H1 (cell line): ENCODE results near the gene ERI3. TPM values are rescaled to one million over a fixed set of nuclear protein-coding genes. Genes with fewer than 3 reads are reported as not detected.

ENCODE experiments used
- CTCF ChIA-PET: fragments of 300-600 bp; sonication (Branson Sonifier 250); formaldehyde crosslinking; loops from one replicate; lab custom pipeline; 2021; ENCODE audit not compliant: partially characterized antibody; lab: Charles Lee
- POLR2A ChIA-PET: fragments of 300-600 bp; sonication (Branson Sonifier 250); formaldehyde crosslinking; loops from one replicate; lab custom pipeline; 2021; ENCODE audit warnings: inconsistent platforms; ENCODE audit not compliant: partially characterized antibody; lab: Charles Lee
- DNase-seq, 2 experiments: peaks; one replicate each; pipeline versions ENCODE4 v3.0.0 to v3.0.0-alpha.2; 2010 to 2022; ENCODE audit warnings: low spot score in 2 of 2, low read depth in 1 of 2, mixed read lengths in 1 of 2
- FAIRE-seq: peaks from 2 replicates; lab custom pipeline; 2011; peaks lifted over from hg19 to GRCh38; lab: Jason Lieb, UNC
- H2AFZ ChIP-seq: 2 replicates; pipeline ENCODE4 v1.8.1; 2012; ENCODE audit warnings: low read length, inconsistent platforms
- H2AK5ac ChIP-seq: 2 replicates; pipeline ENCODE4 v1.6.1; 2013; ENCODE audit warnings: low read depth, low read length
- H2BK120ac ChIP-seq: replicated peaks from 2 replicates; pipeline ENCODE3; 2013; ENCODE audit warnings: low read depth, low read length, inconsistent platforms
- H2BK12ac ChIP-seq: 2 replicates; pipeline ENCODE4 v1.6.1; 2013; ENCODE audit warnings: low read depth, low read length
- H2BK15ac ChIP-seq: 2 replicates; pipeline ENCODE4 v1.6.1; 2013; ENCODE audit warnings: low read length
- H2BK20ac ChIP-seq: 2 replicates; pipeline ENCODE4 v1.6.1; 2013; ENCODE audit warnings: low read length
- H2BK5ac ChIP-seq: 2 replicates; pipeline ENCODE4 v1.6.1; 2013; ENCODE audit warnings: low read depth, low read length
- H3K14ac ChIP-seq: 2 replicates; pipeline ENCODE4 v1.6.1; 2013; ENCODE audit warnings: inconsistent platforms; ENCODE audit not compliant: insufficient read length
- H3K18ac ChIP-seq: 2 replicates; pipeline ENCODE4 v1.6.1; 2013; ENCODE audit warnings: low read length; ENCODE audit errors: extremely low read depth
- H3K23ac ChIP-seq: 2 replicates; pipeline ENCODE4 v1.6.1; 2013; ENCODE audit warnings: inconsistent platforms; ENCODE audit not compliant: insufficient read length
- H3K23me2 ChIP-seq: 2 replicates; pipeline ENCODE4 v1.6.1; 2013; ENCODE audit warnings: low read depth, low read length
- H3K27ac ChIP-seq: 2 replicates; pipeline ENCODE4 v1.6.1; 2011; ENCODE audit warnings: low read depth, low read length, inconsistent platforms
- H3K27me3 ChIP-seq, 4 experiments: replicated peaks in 1 of 4; 1 replicate in 1 of 4; 2 replicates in 3 of 4; pipeline versions ENCODE4 v1.6.1 to v1.8.1; 2011 to 2013; ENCODE audit warnings: low read length in 3 of 4, mild to moderate bottlenecking in 3 of 4, inconsistent platforms in 2 of 4, mixed read lengths in 2 of 4, moderate library complexity in 1 of 4; ENCODE audit not compliant: control insufficient read depth in 3 of 4, insufficient read depth in 3 of 4; ENCODE audit errors: extremely low read depth in 1 of 4
- H3K36me3 ChIP-seq, 4 experiments: 2 replicates each; pipeline versions ENCODE4 v1.6.1 to v1.8.1; 2011 to 2013; ENCODE audit warnings: mild to moderate bottlenecking in 4 of 4, low read length in 3 of 4, moderate library complexity in 2 of 4, control low read depth in 1 of 4, inconsistent platforms in 1 of 4; ENCODE audit not compliant: insufficient read depth in 4 of 4, control insufficient read depth in 2 of 4
- H3K4ac ChIP-seq: replicated peaks from 2 replicates; pipeline ENCODE3; 2013; ENCODE audit warnings: low read length, low read depth, mixed read lengths, inconsistent platforms; ENCODE audit not compliant: insufficient read length
- H3K4me1 ChIP-seq, 4 experiments: replicated peaks in 1 of 4; 1 replicate in 1 of 4; 2 replicates in 3 of 4; pipeline versions ENCODE4 v1.6.1 to v1.8.1; 2011 to 2013; ENCODE audit warnings: low read length in 3 of 4, inconsistent platforms in 2 of 4, mixed read lengths in 1 of 4; ENCODE audit not compliant: insufficient read depth in 4 of 4, control insufficient read depth in 3 of 4
- H3K4me2 ChIP-seq, 2 experiments: 2 replicates each; pipeline versions ENCODE4 v1.6.1 to v1.8.1; 2011 to 2013; ENCODE audit warnings: low read depth in 2 of 2, low read length in 2 of 2, control low read depth in 1 of 2, inconsistent platforms in 1 of 2, mild to moderate bottlenecking in 1 of 2; ENCODE audit not compliant: insufficient read depth in 1 of 2
- H3K4me3 ChIP-seq, 4 experiments: fragments of 200-600, 300-600 bp in 1 of 4; sonication (generic), shearing (Covaris generic), sonication (Bioruptor Twin) in 1 of 4; 2 replicates each; pipeline versions ENCODE4 v1.5.1 to v1.8.1; 2011 to 2016; ENCODE audit warnings: low read length in 4 of 4, low read depth in 3 of 4, control low read depth in 2 of 4, inconsistent platforms in 2 of 4, mild to moderate bottlenecking in 2 of 4, mixed read lengths in 1 of 4, moderate library complexity in 1 of 4; ENCODE audit not compliant: insufficient read depth in 2 of 4; ENCODE audit errors: extremely low read depth in 1 of 4
- H3K56ac ChIP-seq: replicated peaks from 2 replicates; pipeline ENCODE3; 2013; ENCODE audit warnings: low read depth, mild to moderate bottlenecking, mixed read lengths, low read length, inconsistent platforms; ENCODE audit not compliant: insufficient read length
- H3K79me1 ChIP-seq: 2 replicates; pipeline ENCODE4 v1.6.1; 2013; ENCODE audit warnings: low read depth, low read length, control low read depth
- H3K79me2 ChIP-seq, 2 experiments: 2 replicates each; pipeline versions ENCODE4 v1.6.1 to v1.8.1; 2012 to 2013; ENCODE audit warnings: low read length in 2 of 2, mild to moderate bottlenecking in 2 of 2, inconsistent platforms in 1 of 2; ENCODE audit not compliant: insufficient read depth in 2 of 2, control insufficient read depth in 1 of 2
- H3K9ac ChIP-seq, 4 experiments: replicated peaks in 1 of 4; 1 replicate in 1 of 4; 2 replicates in 3 of 4; pipeline versions ENCODE4 v1.6.1 to v1.8.1; 2011 to 2013; ENCODE audit warnings: low read depth in 3 of 4, low read length in 3 of 4, control low read depth in 2 of 4, mild to moderate bottlenecking in 2 of 4, moderate library complexity in 2 of 4, inconsistent platforms in 1 of 4; ENCODE audit errors: extremely low read depth in 1 of 4
- H3K9me3 ChIP-seq, 2 experiments: 2 replicates each; pipeline versions ENCODE4 v1.6.1 to v1.8.1; 2012 to 2013; ENCODE audit warnings: mild to moderate bottlenecking in 2 of 2, moderate library complexity in 2 of 2, control low read depth in 1 of 2, inconsistent platforms in 1 of 2, low read depth in 1 of 2, low read length in 1 of 2, mixed read lengths in 1 of 2; ENCODE audit not compliant: insufficient read depth in 2 of 2
- H4K20me1 ChIP-seq, 2 experiments: replicated peaks in 1 of 2; 2 replicates each; pipeline versions ENCODE3 to v1.8.1; 2011 to 2013; ENCODE audit warnings: inconsistent platforms in 2 of 2, low read length in 2 of 2, mild to moderate bottlenecking in 1 of 2; ENCODE audit not compliant: insufficient read depth in 2 of 2, control insufficient read depth in 1 of 2
- H4K5ac ChIP-seq: 2 replicates; pipeline ENCODE4 v1.6.1; 2013; ENCODE audit warnings: low read length, low read depth, mixed read lengths, inconsistent platforms; ENCODE audit not compliant: insufficient read length
- H4K8ac ChIP-seq: 2 replicates; pipeline ENCODE4 v1.8.0; 2013; ENCODE audit warnings: mild to moderate bottlenecking, moderate library complexity, low read length, inconsistent platforms; ENCODE audit not compliant: insufficient read depth; ENCODE audit errors: extremely low read depth
- H4K91ac ChIP-seq: replicated peaks from 2 replicates; pipeline ENCODE3; 2013; ENCODE audit warnings: low read length, mixed read lengths, inconsistent platforms; ENCODE audit not compliant: insufficient read length
- PHF8 ChIP-seq: fragments of 200-600 bp; sonication (generic); conservative IDR thresholded peaks from 2 replicates; pipeline ENCODE4 v1.7.1; 2012; ENCODE audit warnings: low read depth, mild to moderate bottlenecking, inconsistent platforms, low read length, moderate library complexity
- SIN3A ChIP-seq, 2 experiments: IDR thresholded peaks in 1 of 2; conservative IDR thresholded peaks in 1 of 2; 2 replicates each; pipeline ENCODE4 v1.6.1; 2011 to 2012; ENCODE audit warnings: low read length in 2 of 2, improper control_type of control experiment in 1 of 2, low read depth in 1 of 2, mild to moderate bottlenecking in 1 of 2
- WGBS, 2 experiments: shearing (Covaris generic) in 1 of 2; methylation state at CpG; one replicate each; pipeline versions ENCODE4 v1.1.6 to v1.1.7; 2013 to 2015; ENCODE audit warnings: low lambda C conversion rate in 2 of 2, mixed read lengths in 2 of 2, inconsistent platforms in 1 of 2, low coverage in 1 of 2, missing lambda C conversion rate in 1 of 2; ENCODE audit not compliant: insufficient replicate concordance in 2 of 2, insufficient coverage in 1 of 2, insufficient read length in 1 of 2; ENCODE audit errors: extremely low coverage in 1 of 2, missing lambda C conversion rate in 1 of 2; 5-methylcytosine and 5-hydroxymethylcytosine counted together
- polyA plus RNA-seq, 7 experiments: library from polyadenylated mRNA; depleted of rRNA in 3 of 7; stranded (reverse) in 5 of 7; unstranded in 2 of 7; fragments of >200 nt in 5 of 7; fragments of 200-250 nt in 2 of 7; gene quantifications; 1 replicate in 5 of 7; 2 replicates in 1 of 7; 4 replicates in 1 of 7; pipeline versions ENCODE4 v1.2.1 to v1.2.3, GENCODE V29; 2011 to 2013; ENCODE audit warnings: missing spikeins in 2 of 7, mixed read lengths in 2 of 7
- total RNA-seq: library from RNA; stranded (reverse); fragmentation: NEBNext Ultra II Directional; extraction: Animal tissue kit (Norgen Biotek cat#: 25700); gene quantifications from 2 replicates; pipeline ENCODE4 v1.2.1, GENCODE V29; 2021

The ERI3 gene
- total and polyA plus RNA-seq, 2 of the 8 experiments (the other 6 are each of a cell fraction or from before 2014, with no cell fraction given) = 81.1 to 199 TPM

DNA sequence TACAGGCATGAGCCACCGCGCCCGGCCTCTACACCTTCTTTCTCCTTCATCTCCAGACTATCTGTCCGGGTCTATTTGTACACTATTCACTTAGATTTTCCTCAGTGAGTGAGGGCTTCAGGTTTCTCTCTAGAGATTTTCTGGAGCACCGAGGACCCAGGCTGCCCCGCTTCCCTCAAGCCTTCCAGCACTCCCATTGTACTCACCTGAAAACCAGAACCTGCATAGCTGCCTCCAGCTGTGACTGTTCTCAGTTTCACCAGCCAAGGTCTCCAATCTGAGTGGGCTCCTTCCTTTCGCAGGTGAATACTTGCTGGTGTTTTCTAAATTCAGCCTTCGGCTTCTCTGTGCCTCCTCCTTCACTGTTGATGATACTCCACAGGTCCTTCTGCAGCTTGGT is 154.7 kb downstream of the ERI3 start:
- H4K8ac ChIP-seq = no peak overlapping the region
- CTCF ChIA-PET = interaction anchor here (0.8 to 1.6 kb wide), 5 partner anchors 17 to 108 kb away, joined by 3 to 6 read pairs (median 3); no protein-coding TSS in a partner anchor
- H3K79me2 ChIP-seq = no peaks in the 10 kb centered on the region
- H3K9me3 ChIP-seq = no peaks in the 10 kb centered on the region
- H3K4me3 ChIP-seq = no peak overlapping the region
- H2BK20ac ChIP-seq = no peak overlapping the region
- no peak for TF ChIP-seq SIN3A (conservative IDR thresholded peaks at IDR 0.05 in 1 of 2, IDR thresholded peaks at IDR 0.05 in 1 of 2; ENCODE audit: low read depth in 1 of 2, low read length in 2 of 2)
- TF ChIP-seq PHF8 = no peak
- no peak overlapping the region for H2BK15ac ChIP-seq
- H3K4ac ChIP-seq = no peak overlapping the region
- H2BK12ac ChIP-seq = no peak overlapping the region
- no peak overlapping the region for H2BK120ac ChIP-seq
- no peaks in the 10 kb centered on the region for H3K23me2 ChIP-seq
- no peak overlapping the region for H2BK5ac ChIP-seq
- H3K9ac ChIP-seq = no peak overlapping the region
- POLR2A ChIA-PET = interaction anchor here (0.6 kb wide), 1 partner anchor 577 kb away, joined by 3 read pairs; no protein-coding TSS in a partner anchor
- no peaks in the 10 kb centered on the region for H4K20me1 ChIP-seq
- H3K14ac ChIP-seq = no peak overlapping the region
- no peaks in the 10 kb centered on the region for H3K4me1 ChIP-seq
- H3K27me3 ChIP-seq = no peaks in the 10 kb centered on the region; a peak in 1 of 7 replicates
- H3K27ac ChIP-seq = no peak overlapping the region
- 87% methylated on average over 8 of the region's 8 CpGs; no CpG with 5 or more reads in 1 of the 2 experiments for WGBS, 2 experiments
- no peak overlapping the region for H4K5ac ChIP-seq
- H2AK5ac ChIP-seq = no peak overlapping the region
- H3K18ac ChIP-seq = no peak overlapping the region
- H3K36me3 ChIP-seq = no peaks in the 10 kb centered on the region
- no peak overlapping the region for H3K56ac ChIP-seq
- DNase-seq = no peak
- no peak overlapping the region for H3K4me2 ChIP-seq
- H3K23ac ChIP-seq = no peak overlapping the region
- H4K91ac ChIP-seq = no peak overlapping the region
- no peaks in the 10 kb centered on the region for H3K79me1 ChIP-seq
- no peak overlapping the region; the same call in 1 of the 2 replicates for H2AFZ ChIP-seq
- no peak for FAIRE-seq
